HepG2 (cell line): ENCODE measurements around the gene FSD1. TPM values are rescaled to one million over a fixed set of nuclear protein-coding genes. Genes with fewer than 3 reads are reported as not detected.

Source experiments
- ATAC-seq: fragments of 200-7000 bp; cut with Tn5 transposase; 3 replicates; pipeline ENCODE4 v1.9.1; 2020; ENCODE audit warnings: mild to moderate bottlenecking, moderate library complexity
- BruUV-seq: library from RNA; stranded (reverse); fragments of 400-500 nt; replicated peaks from 2 replicates; lab custom pipeline; 2021; lab: Mats Ljungman, UMichigan
- CTCF ChIA-PET: fragments of 300-600 bp; formaldehyde crosslinking; extraction: SDS; loops from one replicate; lab custom pipeline; 2021; ENCODE audit warnings: low total read pairs, inconsistent platforms, low intra/inter-chr PET ratio; lab: Yijun Ruan, JAX
- POLR2A ChIA-PET: fragments of 350-600 bp; sonication (Branson Sonifier 250); formaldehyde crosslinking; loops from one replicate; lab custom pipeline; 2020; ENCODE audit warnings: antibody characterized with exemption, inconsistent platforms; lab: Yijun Ruan, JAX
- DNase-seq: peaks from one replicate; pipeline ENCODE4 v3.0.0-alpha.2; 2015; ENCODE audit warnings: low spot score
- FAIRE-seq: peaks from 3 replicates; lab custom pipeline; 2011; peaks lifted over from hg19 to GRCh38; lab: Jason Lieb, UNC
- H2AFZ ChIP-seq: one replicate; pipeline ENCODE4 v1.6.1; 2011; ENCODE audit warnings: low read length, inconsistent platforms
- H3K27ac ChIP-seq: fragments of 300-600 bp; 3 replicates; pipeline ENCODE4 v1.8.0; 2011; ENCODE audit warnings: mixed run types, mild to moderate bottlenecking, mixed read lengths, low read length, inconsistent platforms; ENCODE audit not compliant: insufficient read depth; ENCODE audit errors: extremely low read length
- H3K27me3 ChIP-seq, 2 experiments: fragments of 200-600 bp in 1 of 2; 2 replicates in 1 of 2; 3 replicates in 1 of 2; pipeline versions ENCODE4 v1.6.0 to v1.8.0; 2011; ENCODE audit warnings: low read length in 2 of 2, mild to moderate bottlenecking in 2 of 2, moderate library complexity in 2 of 2, inconsistent platforms in 1 of 2; ENCODE audit not compliant: insufficient read depth in 2 of 2, control insufficient read depth in 1 of 2
- H3K36me3 ChIP-seq, 2 experiments: fragments of 200-600 bp in 1 of 2; replicated peaks in 1 of 2; 2 replicates in 1 of 2; 3 replicates in 1 of 2; pipeline versions ENCODE4 v1.5.1 to v1.8.0; 2011; ENCODE audit warnings: low read length in 2 of 2, inconsistent platforms in 1 of 2; ENCODE audit not compliant: insufficient read depth in 2 of 2, control insufficient read depth in 1 of 2
- H3K4me1 ChIP-seq: 2 replicates; pipeline ENCODE4 v1.5.1; 2012; ENCODE audit warnings: low read length, inconsistent platforms; ENCODE audit not compliant: insufficient read depth
- H3K4me2 ChIP-seq: 2 replicates; pipeline ENCODE4 v1.6.0; 2011; ENCODE audit warnings: low read depth, low read length, inconsistent platforms
- H3K4me3 ChIP-seq, 3 experiments: fragments of 200-600 bp in 1 of 3; sonication (generic), shearing (Covaris generic) in 1 of 3; replicated peaks in 1 of 3; 2 replicates each; pipeline ENCODE4 v1.5.1; 2011 to 2016; ENCODE audit warnings: low read length in 3 of 3, inconsistent platforms in 2 of 3, low read depth in 2 of 3, mild to moderate bottlenecking in 2 of 3, control low read depth in 1 of 3, mixed read lengths in 1 of 3; ENCODE audit not compliant: insufficient read depth in 1 of 3
- H3K79me2 ChIP-seq: one replicate; pipeline ENCODE4 v1.6.1; 2011; ENCODE audit warnings: low read length, inconsistent platforms; ENCODE audit not compliant: insufficient read depth
- H3K9ac ChIP-seq: 2 replicates; pipeline ENCODE4 v1.6.0; 2011; ENCODE audit warnings: mild to moderate bottlenecking, low read depth, low read length, inconsistent platforms; ENCODE audit not compliant: insufficient read depth
- H3K9me3 ChIP-seq: 2 replicates; pipeline ENCODE4 v1.5.1; 2012; ENCODE audit warnings: mild to moderate bottlenecking, low read length
- H4K20me1 ChIP-seq: 2 replicates; pipeline ENCODE4 v1.6.0; 2011; ENCODE audit warnings: inconsistent platforms, mild to moderate bottlenecking, low read length, moderate library complexity; ENCODE audit not compliant: insufficient read depth
- AGO1 ChIP-seq: fragments of 200-400 bp; formaldehyde crosslinking; IDR thresholded peaks from 2 replicates; pipeline ENCODE4 v1.6.1; 2017; ENCODE audit warnings: mild to moderate bottlenecking, low read depth, low read length, moderate library complexity; ENCODE audit not compliant: poor library complexity, severe bottlenecking
- AGO2 ChIP-seq: fragments of 200-400 bp; formaldehyde crosslinking; optimal IDR thresholded peaks from 2 replicates; pipeline ENCODE3; 2017; ENCODE audit warnings: mild to moderate bottlenecking, low read depth, low read length, moderate library complexity
- BRD4 ChIP-seq: sonication (generic); formaldehyde crosslinking; IDR thresholded peaks from 2 replicates; pipeline ENCODE4 v1.4.0; 2020; ENCODE audit warnings: missing genetic modification reagents
- MATR3 ChIP-seq: sonication (generic); formaldehyde crosslinking; IDR thresholded peaks from 2 replicates; pipeline ENCODE4 v1.4.0; 2020; ENCODE audit warnings: missing genetic modification reagents
- POLR2A ChIP-seq, 2 experiments: IDR thresholded peaks; 2 replicates each; pipeline ENCODE4 v1.6.1; 2011; ENCODE audit warnings: low read depth in 2 of 2, low read length in 2 of 2, mild to moderate bottlenecking in 1 of 2, moderate library complexity in 1 of 2; ENCODE audit not compliant: insufficient read depth in 1 of 2
- POLR2G ChIP-seq: fragments of 200-400 bp; formaldehyde crosslinking; IDR thresholded peaks from 2 replicates; pipeline ENCODE4 v1.6.1; 2018; ENCODE audit warnings: mild to moderate bottlenecking, low read depth, low read length, moderate library complexity
- RBFOX2 ChIP-seq: fragments of 200-400 bp; formaldehyde crosslinking; IDR thresholded peaks from 2 replicates; pipeline ENCODE4 v1.6.1; 2017; ENCODE audit warnings: low read depth, mild to moderate bottlenecking, low read length
- RBM22 ChIP-seq: fragments of 200-400 bp; formaldehyde crosslinking; optimal IDR thresholded peaks from 2 replicates; pipeline ENCODE3; 2017; ENCODE audit warnings: mild to moderate bottlenecking, low read length, moderate library complexity
- ZFP91 ChIP-seq: sonication (generic); formaldehyde crosslinking; IDR thresholded peaks from 2 replicates; pipeline ENCODE4 v1.9.0; 2022; ENCODE audit warnings: missing genetic modification reagents, mild to moderate bottlenecking, borderline replicate concordance
- ZNF589 ChIP-seq: sonication (generic); formaldehyde crosslinking; conservative IDR thresholded peaks from 2 replicates; pipeline ENCODE4 v1.8.0; 2022; ENCODE audit warnings: mild to moderate bottlenecking, moderate library complexity, missing genetic modification reagents
- ZNF629 ChIP-seq: sonication (generic); formaldehyde crosslinking; conservative IDR thresholded peaks from 2 replicates; pipeline ENCODE4 v1.5.0; 2020; ENCODE audit warnings: missing genetic modification reagents
- ZNF709 ChIP-seq: sonication (generic); formaldehyde crosslinking; IDR thresholded peaks from 2 replicates; pipeline ENCODE4 v1.5.0; 2020; ENCODE audit warnings: mild to moderate bottlenecking, missing genetic modification reagents
- WGBS: methylation state at CpG from one replicate; pipeline ENCODE4 v1.1.6; 2017; ENCODE audit warnings: low lambda C conversion rate; 5-methylcytosine and 5-hydroxymethylcytosine counted together
- in situ Hi-C: cut with HindIII; loops from 2 replicates; pipeline ENCODE4 v1.10.0; 2017; ENCODE audit warnings: low pct_unique_long_range_greater_than_20kb; ENCODE audit not compliant: extremely low pct_ligation_motif_present
- intact Hi-C: fragments of 100-400 bp; cut with micrococcal nuclease; formaldehyde crosslinking; loops from one replicate; pipeline ENCODE4 v1.10.0; 2022; ENCODE audit not compliant: unreplicated experiment
- polyA plus RNA-seq, 8 experiments: library from polyadenylated mRNA; depleted of rRNA in 3 of 8; stranded (reverse) in 7 of 8; unstranded in 1 of 8; fragments of >200 nt; fragmentation: Illumina TruSeq in 4 of 8; extraction: Trizol in 4 of 8; gene quantifications; 2 replicates each; pipeline versions ENCODE4 v1.2.1 to v1.2.3, GENCODE V29; 2011 to 2016; ENCODE audit warnings: low read depth in 4 of 8, missing spikeins in 1 of 8, mixed read lengths in 1 of 8; ENCODE audit not compliant: insufficient read depth in 1 of 8
- total RNA-seq, 5 experiments: library from RNA; depleted of rRNA; stranded (reverse); fragments of >200 nt; fragmentation: Illumina TruSeq; extraction: Trizol; gene quantifications; 2 replicates each; pipeline ENCODE4 v1.2.3, GENCODE V29; 2016; ENCODE audit warnings: low read depth in 1 of 5

Gene FSD1
- total and polyA plus RNA-seq, 2 of the 13 experiments (the other 11 are each of a cell fraction or from before 2014, with no cell fraction given): 0.29 to 0.66 TPM

- H3K27me3 ChIP-seq: no peaks in the 10 kb centered on the region
- DNase-seq (no peak), ATAC-seq (no peak), FAIRE-seq (no peak)
- H3K9me3 ChIP-seq: no peaks in the 10 kb centered on the region
- H3K4me3 ChIP-seq: no peak overlapping the region
- H3K36me3 ChIP-seq: peaks cover 8 to 27% of the 10 kb centered on the region in 2 experiments; a peak in 3 of 5 replicates
- H3K4me1 ChIP-seq: no peaks in the 10 kb centered on the region
- ChIA-PET POLR2A (interaction anchor here (3.2 kb wide), 1 partner anchor 18 kb away, joined by 11 read pairs; no protein-coding TSS in a partner anchor), CTCF (no interaction called here)
- no peak overlapping the region for H3K27ac ChIP-seq
- peak; percentile 54; the same call in 1 of the 2 replicates for TF ChIP-seq ZNF629 (CRISPR knock-in tag)
- peak; percentile 90 for TF ChIP-seq AGO2
- TF ChIP-seq RBM22: peak; percentile 63
- TF ChIP-seq MATR3: no peak
- peak; percentile 17; the same call in 1 of the 2 replicates for TF ChIP-seq POLR2G
- no peak for TF ChIP-seq ZNF589 (CRISPR knock-in tag)
- in situ Hi-C loops (no loop called here), intact Hi-C loops (no loop called here)
- H2AFZ ChIP-seq: no peak overlapping the region
- 100% methylated on average over 5 of the region's 23 CpGs for WGBS
- no peaks in the 10 kb centered on the region for H4K20me1 ChIP-seq
- no peak overlapping the region for H3K9ac ChIP-seq
- no TSS peak for BruUV-seq
- no peaks in the 10 kb centered on the region for H3K79me2 ChIP-seq
- no peak overlapping the region for H3K4me2 ChIP-seq
Measured at GRCh38 chr19:4357095-4357797, 52.8 kb downstream of the FSD1 start.

GRCh38 chr19:4357921-4358326, 53.5 kb downstream of the FSD1 start:
- Histone ChIP-seq H3K36me3 (peaks cover 11 to 34% of the 10 kb centered on the region in 2 experiments; a peak in 4 of 5 replicates), H3K4me1 (no peaks in the 10 kb centered on the region), H3K9me3 (no peaks in the 10 kb centered on the region), H3K27ac (no peak overlapping the region), H2AFZ (no peak overlapping the region), H3K9ac (no peak overlapping the region), H3K4me2 (no peak overlapping the region), H3K4me3 (no peak overlapping the region), H3K27me3 (no peaks in the 10 kb centered on the region), H3K79me2 (no peaks in the 10 kb centered on the region), H4K20me1 (no peaks in the 10 kb centered on the region)
- in situ Hi-C loops (no loop called here), intact Hi-C loops (no loop called here)
- CTCF ChIA-PET: no interaction called here
- DNase-seq (no peak), FAIRE-seq (no peak), ATAC-seq (no peak)
- TF ChIP-seq BRD4 (CRISPR knock-in tag) (no peak), ZFP91 (CRISPR knock-in tag) (no peak), POLR2A (IDR thresholded peaks at IDR 0.05; ENCODE audit: insufficient read depth in 1 of 2, low read depth in 2 of 2, low read length in 2 of 2) (peak in 1 of 2 experiments; percentile 47; a peak in 1 of 4 replicates), AGO1 (peak; percentile 14), RBM22 (peak; percentile 89), ZNF709 (CRISPR knock-in tag) (no peak), AGO2 (peak; percentile 46), RBFOX2 (peak; percentile 36; the same call in 1 of the 2 replicates)
- BruUV-seq: TSS peak; percentile 32
- POLR2A ChIA-PET: interaction anchor here (3.2 kb wide), 1 partner anchor 17 kb away, joined by 11 read pairs; no protein-coding TSS in a partner anchor
- 100% methylated on average over 7 of the region's 16 CpGs for WGBS
